ENCODE results near the gene PDLIM1. TPM values are rescaled to one million over a fixed set of nuclear protein-coding genes. Genes with fewer than 3 reads are reported as not detected.

The PDLIM1 gene
- total and polyA plus RNA-seq, 2 experiments from 2014 or later = 111 to 233 TPM

GRCh38 chr10:95275726-95276366 is 15.0 kb downstream of the PDLIM1 start:
- TF ChIP-seq ZNF331 (CRISPR knock-in tag; IDR thresholded peaks at IDR 0.05; ENCODE audit: low read depth) (no peak), ZNF462 (CRISPR knock-in tag; IDR thresholded peaks at IDR 0.05) (no peak), ZNF114 (CRISPR knock-in tag; IDR thresholded peaks at IDR 0.05) (no peak), ETS1 (IDR thresholded peaks at IDR 0.05) (no peak), POLR2AphosphoS5 (IDR thresholded peaks at IDR 0.05; ENCODE audit: low read depth) (no peak), REST (IDR thresholded peaks at IDR 0.05; ENCODE audit: unreplicated experiment) (no peak), NANOG (IDR thresholded peaks at IDR 0.05; ENCODE audit: borderline replicate concordance) (no peak), EZH2phosphoT487 (IDR thresholded peaks at IDR 0.05; ENCODE audit: unreplicated experiment) (no peak), JUNB (IDR thresholded peaks at IDR 0.05; ENCODE audit: unreplicated experiment) (no peak), EZH2 (IDR thresholded peaks at IDR 0.05; ENCODE audit: low read depth, unreplicated experiment) (no peak), STAT1 (IDR thresholded peaks at IDR 0.05; ENCODE audit: unreplicated experiment) (no peak)
- Mint-ChIP-seq H3K36me3 (ENCODE audit: low read depth) (peaks cover 8% of the 10 kb centered on the region; the same call in 1 of the 3 replicates), H3K27me3 (ENCODE audit: insufficient read depth, low read depth, poor library complexity) (peaks cover 3% of the 10 kb centered on the region), H3K9me3 (0 out of 3 replicates have a peak, but pooled peaks cover 4% of the 10 kb centered on the region), H3K27ac (no peak overlapping the region), H3K4me3 (no peak overlapping the region), H3K4me1 (peaks cover 32% of the 10 kb centered on the region)
- Histone ChIP-seq H4K20me1 (replicated peaks; ENCODE audit: insufficient read depth) (peaks cover 31% of the 10 kb centered on the region), H3K4me3 (no peak overlapping the region), H3K4me1 (ENCODE audit: insufficient read depth) (peaks cover 29% of the 10 kb centered on the region), H2AFZ (no peak overlapping the region), H3K36me3 (ENCODE audit: insufficient read depth) (peaks cover 4% of the 10 kb centered on the region), H3F3A (replicated peaks; ENCODE audit: low read depth) (0 out of 2 replicates have a peak, but pooled peaks cover 4% of the 10 kb centered on the region), H3K4me2 (no peak overlapping the region), H3K27ac (ENCODE audit: low read depth) (no peak overlapping the region), H3K27me3 (ENCODE audit: insufficient read depth) (no peaks in the 10 kb centered on the region), H3K9me2 (ENCODE audit: insufficient read depth) (no peaks in the 10 kb centered on the region), H3K79me2 (replicated peaks; ENCODE audit: insufficient read depth) (peaks cover 83% of the 10 kb centered on the region)
- DNase-seq (ENCODE audit: low spot score) (no peak), ATAC-seq (no peak)
